ENCODE measurements around the gene HEBP1. TPM values are rescaled to one million over a fixed set of nuclear protein-coding genes. Genes with fewer than 3 reads are reported as not detected.

HEBP1 gene
- total and polyA plus RNA-seq, 4 donors, result 27.7 to 70.0 (median 50.3) TPM

DNA sequence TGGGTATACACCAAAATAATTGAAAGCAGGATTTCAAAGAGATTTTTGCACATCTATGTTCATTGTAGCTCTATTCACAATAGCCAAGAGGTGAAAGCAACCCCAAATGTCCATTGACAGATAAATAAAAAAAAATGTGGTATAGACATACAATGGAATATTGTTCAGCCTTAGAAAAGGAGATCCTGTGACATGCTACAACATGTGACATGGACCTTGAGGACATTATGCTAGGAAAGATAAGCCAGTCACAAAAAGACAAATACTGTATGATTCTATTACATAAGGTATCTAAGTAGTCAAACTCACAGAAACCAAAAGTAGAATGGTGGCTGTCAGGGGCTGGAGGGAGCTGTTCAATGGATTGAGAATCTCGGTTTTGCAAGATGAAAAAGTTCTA lies 60.2 kb downstream of the HEBP1 start:
- no peak for DNase-seq (ENCODE audit: low spot score)
- H3K4me3 ChIP-seq (ENCODE audit: low read depth in 1 of 3, low read length in 3 of 3), result no peak overlapping the region
- TF ChIP-seq HNF4A (conservative IDR thresholded peaks at IDR 0.05), result no peak
- no peak for TF ChIP-seq YY1 (IDR thresholded peaks at IDR 0.05)
- no peak for TF ChIP-seq EGR1 (IDR thresholded peaks at IDR 0.05; ENCODE audit: low read depth in 2 of 2)
- TF ChIP-seq HNF4G (IDR thresholded peaks at IDR 0.05), result no peak
- TF ChIP-seq GABPA (IDR thresholded peaks at IDR 0.05 in 1 of 2, conservative IDR thresholded peaks at IDR 0.05 in 1 of 2), result no peak
- TF ChIP-seq ZBTB33 (IDR thresholded peaks at IDR 0.05), result no peak
- TF ChIP-seq SP1 (IDR thresholded peaks at IDR 0.05), result no peak
- TF ChIP-seq FOXA1 (IDR thresholded peaks at IDR 0.05), result no peak
- no peak for TF ChIP-seq MAX (IDR thresholded peaks at IDR 0.05)
- TF ChIP-seq RXRA (IDR thresholded peaks at IDR 0.05), result no peak
- H3K4me1 ChIP-seq (ENCODE audit: control insufficient read depth in 4 of 4, insufficient read depth in 4 of 4, low read length in 3 of 4), result no peaks in the 10 kb centered on the region
- no peak overlapping the region for H3K9ac ChIP-seq (ENCODE audit: low read depth in 1 of 2, low read length in 2 of 2)
- H3K36me3 ChIP-seq (ENCODE audit: control insufficient read depth in 4 of 4, insufficient read depth in 3 of 4, low read depth in 1 of 4, low read length in 3 of 4), result no peaks in the 10 kb centered on the region
- no peaks in the 10 kb centered on the region for H3K9me3 ChIP-seq (ENCODE audit: control insufficient read depth in 4 of 4, low read length in 3 of 4)
- H3K27me3 ChIP-seq (ENCODE audit: control insufficient read depth in 4 of 4, insufficient read depth in 4 of 4, low read length in 3 of 4), result no peaks in the 10 kb centered on the region
- no peak overlapping the region for H3K27ac ChIP-seq (ENCODE audit: low read depth in 1 of 2, low read length in 2 of 2)
- WGBS, result 86% methylated on average over 1 of the region's 1 CpG

- no peaks in the 10 kb centered on the region for H3K27me3 ChIP-seq (ENCODE audit: control insufficient read depth in 4 of 4, insufficient read depth in 4 of 4, low read length in 3 of 4)
- no peak overlapping the region for H3K4me3 ChIP-seq (ENCODE audit: low read depth in 1 of 3, low read length in 3 of 3)
- no peaks in the 10 kb centered on the region for H3K36me3 ChIP-seq (ENCODE audit: control insufficient read depth in 4 of 4, insufficient read depth in 3 of 4, low read depth in 1 of 4, low read length in 3 of 4)
- no peaks in the 10 kb centered on the region for H3K4me1 ChIP-seq (ENCODE audit: control insufficient read depth in 4 of 4, insufficient read depth in 4 of 4, low read length in 3 of 4)
- WGBS, result 87% methylated on average over 5 of the region's 5 CpGs
- TF ChIP-seq HNF4G (IDR thresholded peaks at IDR 0.05) (no peak), ZBTB33 (IDR thresholded peaks at IDR 0.05) (no peak), CTCF (IDR thresholded peaks at IDR 0.05; ENCODE audit: low read depth, low read length, missing input control) (no peak), RXRA (IDR thresholded peaks at IDR 0.05) (no peak), NR2F2 (IDR thresholded peaks at IDR 0.05) (no peak), SP1 (IDR thresholded peaks at IDR 0.05) (no peak), FOXA2 (IDR thresholded peaks at IDR 0.05) (no peak)
- TF ChIP-seq, protein P1, sequence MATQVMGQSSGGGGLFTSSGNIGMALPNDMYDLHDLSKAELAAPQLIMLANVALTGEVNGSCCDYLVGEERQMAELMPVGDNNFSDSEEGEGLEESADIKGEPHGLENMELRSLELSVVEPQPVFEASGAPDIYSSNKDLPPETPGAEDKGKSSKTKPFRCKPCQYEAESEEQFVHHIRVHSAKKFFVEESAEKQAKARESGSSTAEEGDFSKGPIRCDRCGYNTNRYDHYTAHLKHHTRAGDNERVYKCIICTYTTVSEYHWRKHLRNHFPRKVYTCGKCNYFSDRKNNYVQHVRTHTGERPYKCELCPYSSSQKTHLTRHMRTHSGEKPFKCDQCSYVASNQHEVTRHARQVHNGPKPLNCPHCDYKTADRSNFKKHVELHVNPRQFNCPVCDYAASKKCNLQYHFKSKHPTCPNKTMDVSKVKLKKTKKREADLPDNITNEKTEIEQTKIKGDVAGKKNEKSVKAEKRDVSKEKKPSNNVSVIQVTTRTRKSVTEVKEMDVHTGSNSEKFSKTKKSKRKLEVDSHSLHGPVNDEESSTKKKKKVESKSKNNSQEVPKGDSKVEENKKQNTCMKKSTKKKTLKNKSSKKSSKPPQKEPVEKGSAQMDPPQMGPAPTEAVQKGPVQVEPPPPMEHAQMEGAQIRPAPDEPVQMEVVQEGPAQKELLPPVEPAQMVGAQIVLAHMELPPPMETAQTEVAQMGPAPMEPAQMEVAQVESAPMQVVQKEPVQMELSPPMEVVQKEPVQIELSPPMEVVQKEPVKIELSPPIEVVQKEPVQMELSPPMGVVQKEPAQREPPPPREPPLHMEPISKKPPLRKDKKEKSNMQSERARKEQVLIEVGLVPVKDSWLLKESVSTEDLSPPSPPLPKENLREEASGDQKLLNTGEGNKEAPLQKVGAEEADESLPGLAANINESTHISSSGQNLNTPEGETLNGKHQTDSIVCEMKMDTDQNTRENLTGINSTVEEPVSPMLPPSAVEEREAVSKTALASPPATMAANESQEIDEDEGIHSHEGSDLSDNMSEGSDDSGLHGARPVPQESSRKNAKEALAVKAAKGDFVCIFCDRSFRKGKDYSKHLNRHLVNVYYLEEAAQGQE (IDR thresholded peaks at IDR 0.05), result no peak
- H3K27ac ChIP-seq (ENCODE audit: low read depth in 1 of 2, low read length in 2 of 2), result no peak overlapping the region
- H3K9ac ChIP-seq (ENCODE audit: low read depth in 1 of 2, low read length in 2 of 2), result no peak overlapping the region
- DNase-seq (ENCODE audit: low spot score), result no peak
- no peaks in the 10 kb centered on the region for H3K9me3 ChIP-seq (ENCODE audit: control insufficient read depth in 4 of 4, low read length in 3 of 4)
These were observed 61.5 kb downstream of the HEBP1 start for GRCh38 chr12:12938541-12938940.
